Calu3 (cell line): Measurements from ENCODE around the gene TNKS1BP1. TPM values are rescaled to one million over a fixed set of nuclear protein-coding genes. Genes with fewer than 3 reads are reported as not detected.

ENCODE experiments used
- BruUV-seq: library from RNA; stranded (reverse); fragments of 400-500 nt; replicated peaks from 2 replicates; lab custom pipeline; 2021; lab: Mats Ljungman, UMichigan
- CTCF ChIA-PET: fragments of 300-600 bp; sonication (Branson Sonifier 250); formaldehyde crosslinking; loops from one replicate; lab custom pipeline; 2022; ENCODE audit warnings: antibody characterized with exemption; lab: Charles Lee
- DNase-seq: peaks from one replicate; pipeline ENCODE4 v3.0.0; 2022
- H3K27ac Mint-ChIP-seq: one replicate; pipeline ENCODE4 v1.8.0; 2022; ENCODE audit warnings: mixed read lengths; ENCODE audit not compliant: unreplicated experiment
- H3K27me3 Mint-ChIP-seq: one replicate; pipeline ENCODE4 v1.8.0; 2022; ENCODE audit warnings: mixed read lengths; ENCODE audit not compliant: unreplicated experiment
- H3K36me3 Mint-ChIP-seq: one replicate; pipeline ENCODE4 v1.8.0; 2022; ENCODE audit warnings: mild to moderate bottlenecking, moderate library complexity, mixed read lengths; ENCODE audit not compliant: insufficient read depth, unreplicated experiment
- H3K4me1 Mint-ChIP-seq: one replicate; pipeline ENCODE4 v1.8.0; 2022; ENCODE audit warnings: mild to moderate bottlenecking, low read depth, mixed read lengths; ENCODE audit not compliant: unreplicated experiment
- H3K4me3 Mint-ChIP-seq: one replicate; pipeline ENCODE4 v1.8.0; 2022; ENCODE audit warnings: mild to moderate bottlenecking, low read depth, moderate library complexity, mixed read lengths; ENCODE audit not compliant: unreplicated experiment
- H3K9me3 Mint-ChIP-seq: one replicate; pipeline ENCODE4 v1.8.0; 2022; ENCODE audit warnings: low read depth, mixed read lengths; ENCODE audit not compliant: unreplicated experiment
- CTCF ChIP-seq: fragments of 200-600 bp; IDR thresholded peaks from one replicate; pipeline ENCODE4 v1.8.0; 2022; ENCODE audit warnings: antibody characterized with exemption; ENCODE audit not compliant: unreplicated experiment
- intact Hi-C: fragments of 100-400 bp; cut with micrococcal nuclease; formaldehyde crosslinking; loops from one replicate; pipeline ENCODE4 v1.10.0; 2022; ENCODE audit not compliant: unreplicated experiment
- total RNA-seq: library from RNA; stranded (reverse); gene quantifications from 2 replicates; pipeline ENCODE4 v1.2.3, GENCODE V29; 2022

TNKS1BP1 gene
- total RNA-seq, 1 experiment from 2014 or later, result 151 TPM

- no peak overlapping the region for H3K4me3 Mint-ChIP-seq
- CTCF ChIA-PET, result interaction anchor here (0.6 kb wide), 2 partner anchors 10 to 14 kb away, joined by 4 read pairs; no protein-coding TSS in a partner anchor
- H3K9me3 Mint-ChIP-seq, result no peaks in the 10 kb centered on the region
- H3K36me3 Mint-ChIP-seq, result no peaks in the 10 kb centered on the region
- intact Hi-C loops, result no loop called here
- no peak overlapping the region for H3K27ac Mint-ChIP-seq
- peaks cover 40% of the 10 kb centered on the region for H3K27me3 Mint-ChIP-seq
- peaks cover 6% of the 10 kb centered on the region for H3K4me1 Mint-ChIP-seq
- TF ChIP-seq CTCF, result no peak
- no TSS peak for BruUV-seq
- DNase-seq, result no peak
These were observed 35.3 kb upstream of the TNKS1BP1 start for GRCh38 chr11:57359896-57360690.

GRCh38 chr11:57359396-57359795 is 34.6 kb upstream of the TNKS1BP1 start:
- no peaks in the 10 kb centered on the region for H3K36me3 Mint-ChIP-seq
- H3K4me3 Mint-ChIP-seq, result no peak overlapping the region
- intact Hi-C loops, result no loop called here
- CTCF ChIA-PET, result interaction anchor here (0.6 kb wide), 1 partner anchor 14 kb away, joined by 4 read pairs; no protein-coding TSS in a partner anchor
- DNase-seq, result no peak
- TF ChIP-seq CTCF, result no peak
- H3K9me3 Mint-ChIP-seq, result no peaks in the 10 kb centered on the region
- peaks cover 6% of the 10 kb centered on the region for H3K4me1 Mint-ChIP-seq
- H3K27me3 Mint-ChIP-seq, result peaks cover 40% of the 10 kb centered on the region
- H3K27ac Mint-ChIP-seq, result no peak overlapping the region
- no TSS peak for BruUV-seq

GRCh38 chr11:57358991-57359390 is 34.2 kb upstream of the TNKS1BP1 start:
- intact Hi-C loops, result no loop called here
- peaks cover 6% of the 10 kb centered on the region for H3K4me1 Mint-ChIP-seq
- BruUV-seq, result no TSS peak
- peaks cover 40% of the 10 kb centered on the region for H3K27me3 Mint-ChIP-seq
- TF ChIP-seq CTCF, result no peak
- no peak overlapping the region for H3K27ac Mint-ChIP-seq
- no peak overlapping the region for H3K4me3 Mint-ChIP-seq
- DNase-seq, result no peak
- CTCF ChIA-PET, result no interaction called here
- H3K36me3 Mint-ChIP-seq, result no peaks in the 10 kb centered on the region
- H3K9me3 Mint-ChIP-seq, result no peaks in the 10 kb centered on the region

- peaks cover 40% of the 10 kb centered on the region for H3K27me3 Mint-ChIP-seq
- H3K27ac Mint-ChIP-seq, result no peak overlapping the region
- DNase-seq, result no peak
- intact Hi-C loops, result no loop called here
- H3K9me3 Mint-ChIP-seq, result no peaks in the 10 kb centered on the region
- H3K4me1 Mint-ChIP-seq, result peaks cover 6% of the 10 kb centered on the region
- TF ChIP-seq CTCF, result no peak
- no peaks in the 10 kb centered on the region for H3K36me3 Mint-ChIP-seq
- BruUV-seq, result no TSS peak
- CTCF ChIA-PET, result interaction anchor here (0.9 kb wide), 1 partner anchor 119 kb away, joined by 3 read pairs; no protein-coding TSS in a partner anchor
- H3K4me3 Mint-ChIP-seq, result no peak overlapping the region
These were observed 33.8 kb upstream of the TNKS1BP1 start for GRCh38 chr11:57358543-57358961.
